PC-9 (cell line): ENCODE results near the gene ATP6V0E1. TPM values are rescaled to one million over a fixed set of nuclear protein-coding genes. Genes with fewer than 3 reads are reported as not detected.

Source experiments
- BruUV-seq: library from RNA; stranded (reverse); fragments of 400-500 nt; replicated peaks from 2 replicates; lab custom pipeline; 2021; lab: Mats Ljungman, UMichigan
- CTCF ChIA-PET: fragments of 300-600 bp; sonication (Branson Sonifier 250); formaldehyde crosslinking; loops from one replicate; lab custom pipeline; 2022; ENCODE audit warnings: antibody characterized with exemption; lab: Charles Lee
- POLR2A ChIA-PET: fragments of 300-600 bp; sonication (Branson Sonifier 250); formaldehyde crosslinking; loops from one replicate; lab custom pipeline; 2022; ENCODE audit warnings: antibody characterized with exemption; ENCODE audit not compliant: unreplicated experiment; lab: Charles Lee
- DNase-seq, 2 experiments: peaks; one replicate each; pipeline versions ENCODE4 v3.0.0 to v3.0.0-alpha.2; 2015 to 2022; ENCODE audit warnings: mixed read lengths in 1 of 2
- H2AFZ ChIP-seq: fragments of 200-600 bp; sonication (generic); 2 replicates; pipeline ENCODE4 v1.8.1; 2017; ENCODE audit warnings: antibody characterized with exemption
- H3F3A ChIP-seq: fragments of 200-600 bp; sonication (generic); 2 replicates; pipeline ENCODE4 v1.8.1; 2017; ENCODE audit warnings: antibody characterized with exemption, mild to moderate bottlenecking, low read depth; ENCODE audit not compliant: insufficient read depth
- H3K27ac ChIP-seq: fragments of 200-600 bp; sonication (generic); 2 replicates; pipeline ENCODE4 v1.6.1; 2016; ENCODE audit warnings: mixed run types
- H3K27me3 ChIP-seq: fragments of 200-600 bp; sonication (generic); 2 replicates; pipeline ENCODE4 v1.6.1; 2016; ENCODE audit warnings: low read depth, mixed run types; ENCODE audit not compliant: insufficient read depth
- H3K36me3 ChIP-seq: fragments of 200-600 bp; sonication (generic); 2 replicates; pipeline ENCODE4 v1.6.1; 2016; ENCODE audit warnings: low read depth, mixed run types
- H3K4me1 ChIP-seq: fragments of 200-600 bp; sonication (generic); replicated peaks from 2 replicates; pipeline ENCODE4 v1.6.1; 2016; ENCODE audit warnings: mixed run types; ENCODE audit not compliant: insufficient read depth
- H3K4me2 ChIP-seq: fragments of 200-600 bp; sonication (generic); 2 replicates; pipeline ENCODE4 v1.6.1; 2017; ENCODE audit warnings: mixed run types
- H3K4me3 ChIP-seq: fragments of 200-600 bp; sonication (generic); 2 replicates; pipeline ENCODE4 v1.6.1; 2016; ENCODE audit warnings: mixed run types
- H3K79me2 ChIP-seq: fragments of 200-600 bp; sonication (generic); 2 replicates; pipeline ENCODE4 v1.6.1; 2017; ENCODE audit warnings: low read depth, mixed run types
- H3K9me2 ChIP-seq: fragments of 200-600 bp; sonication (generic); 2 replicates; pipeline ENCODE4 v1.8.1; 2017; ENCODE audit warnings: mild to moderate bottlenecking; ENCODE audit not compliant: insufficient read depth
- H3K9me3 ChIP-seq: fragments of 200-600 bp; sonication (generic); 2 replicates; pipeline ENCODE4 v1.8.1; 2016; ENCODE audit warnings: low read depth; ENCODE audit not compliant: insufficient read depth
- H4K20me1 ChIP-seq: fragments of 200-600 bp; sonication (generic); 2 replicates; pipeline ENCODE4 v1.8.1; 2017; ENCODE audit not compliant: insufficient read depth
- CTCF ChIP-seq: fragments of 200-600 bp; sonication (generic); conservative IDR thresholded peaks from 2 replicates; pipeline ENCODE4 v1.6.1; 2017; ENCODE audit warnings: mixed run types, antibody characterized with exemption, mild to moderate bottlenecking, moderate library complexity
- EZH2 ChIP-seq: fragments of 200-600 bp; sonication (generic); IDR thresholded peaks from 2 replicates; pipeline ENCODE4 v1.8.0; 2017; ENCODE audit warnings: antibody characterized with exemption, low read depth
- intact Hi-C: fragments of 100-400 bp; cut with micrococcal nuclease; formaldehyde crosslinking; loops from one replicate; pipeline ENCODE4 v1.10.0; 2022; ENCODE audit not compliant: unreplicated experiment
- total RNA-seq: library from RNA; stranded (reverse); gene quantifications from 2 replicates; pipeline ENCODE4 v1.2.3, GENCODE V29; 2021

Gene ATP6V0E1
- total RNA-seq, 1 experiment from 2014 or later = 251 TPM

- DNase-seq = no peak
- POLR2A ChIA-PET = no interaction called here
- H3K27ac ChIP-seq = no peak overlapping the region
- TF ChIP-seq CTCF = no peak
- TF ChIP-seq EZH2 = no peak
- H3K9me3 ChIP-seq = no peaks in the 10 kb centered on the region
- no peaks in the 10 kb centered on the region for H3K4me1 ChIP-seq
- H3F3A ChIP-seq = no peaks in the 10 kb centered on the region
- H3K79me2 ChIP-seq = no peaks in the 10 kb centered on the region
- CTCF ChIA-PET = no interaction called here
- no TSS peak for BruUV-seq
- H3K4me3 ChIP-seq = no peak overlapping the region
- H3K4me2 ChIP-seq = no peak overlapping the region
- no peak overlapping the region for H2AFZ ChIP-seq
- intact Hi-C loops = loop anchor here (10.0 kb wide), 1 partner anchor 1005 kb away; no protein-coding TSS in a partner anchor
- H4K20me1 ChIP-seq = no peaks in the 10 kb centered on the region
- H3K36me3 ChIP-seq = no peaks in the 10 kb centered on the region
- H3K27me3 ChIP-seq = no peaks in the 10 kb centered on the region
- no peaks in the 10 kb centered on the region for H3K9me2 ChIP-seq
These were observed 13.7 kb upstream of the ATP6V0E1 start for GRCh38 chr5:172969921-172970320.

- no peaks in the 10 kb centered on the region for H4K20me1 ChIP-seq
- no peak for TF ChIP-seq EZH2
- TF ChIP-seq CTCF = no peak
- POLR2A ChIA-PET = no interaction called here
- CTCF ChIA-PET = no interaction called here
- H3K4me3 ChIP-seq = no peak overlapping the region
- no peaks in the 10 kb centered on the region for H3K9me2 ChIP-seq
- H3K4me2 ChIP-seq = no peak overlapping the region
- H3K4me1 ChIP-seq = no peaks in the 10 kb centered on the region
- intact Hi-C loops = loop anchor here (10.0 kb wide), 1 partner anchor 1003 kb away; no protein-coding TSS in a partner anchor
- H3K27me3 ChIP-seq = no peaks in the 10 kb centered on the region
- H3K79me2 ChIP-seq = no peaks in the 10 kb centered on the region
- H3F3A ChIP-seq = no peaks in the 10 kb centered on the region
- BruUV-seq = no TSS peak
- H3K36me3 ChIP-seq = no peaks in the 10 kb centered on the region
- DNase-seq = no peak
- H3K9me3 ChIP-seq = no peaks in the 10 kb centered on the region
- no peak overlapping the region for H2AFZ ChIP-seq
- H3K27ac ChIP-seq = no peak overlapping the region
These were observed 12.1 kb upstream of the ATP6V0E1 start for GRCh38 chr5:172971482-172971881.

- Histone ChIP-seq H3K9me3 (no peaks in the 10 kb centered on the region), H3K27me3 (no peaks in the 10 kb centered on the region), H3K27ac (no peak overlapping the region), H3K9me2 (no peaks in the 10 kb centered on the region), H3K4me2 (no peak overlapping the region), H2AFZ (no peak overlapping the region), H3K79me2 (no peaks in the 10 kb centered on the region), H4K20me1 (no peaks in the 10 kb centered on the region), H3K4me3 (no peak overlapping the region), H3K36me3 (no peaks in the 10 kb centered on the region), H3F3A (no peaks in the 10 kb centered on the region), H3K4me1 (no peaks in the 10 kb centered on the region)
- ChIA-PET CTCF (no interaction called here), POLR2A (no interaction called here)
- no peak for DNase-seq
- no TSS peak for BruUV-seq
- TF ChIP-seq CTCF (no peak), EZH2 (no peak)
- intact Hi-C loops = loop anchor here (10.0 kb wide), 1 partner anchor 1002 kb away; no protein-coding TSS in a partner anchor
These were observed 11.0 kb upstream of the ATP6V0E1 start for GRCh38 chr5:172972552-172972951.
